Measurements from ENCODE around the gene RFXAP.

Gene RFXAP

GRCh38 chr13:36789061-36789460 is 30.0 kb upstream of the RFXAP start:
- H3K9ac ChIP-seq (ENCODE audit: low read depth, low read length): no peak overlapping the region
- H3K4me1 ChIP-seq (ENCODE audit: control insufficient read depth, insufficient read depth, low read length): peaks cover 7% of the 10 kb centered on the region
- H3K27me3 ChIP-seq (ENCODE audit: control insufficient read depth, insufficient read depth, low read length): peaks cover 5% of the 10 kb centered on the region
- no peak overlapping the region for H3K4me2 ChIP-seq (ENCODE audit: low read length)
- no peaks in the 10 kb centered on the region for H3K9me3 ChIP-seq (replicated peaks; ENCODE audit: low read length)
- no peak overlapping the region for H3K4me3 ChIP-seq (ENCODE audit: low read length)
- no peaks in the 10 kb centered on the region for H3K36me3 ChIP-seq (ENCODE audit: insufficient read depth, low read length)

- H3K9me3 ChIP-seq (replicated peaks; ENCODE audit: low read length): no peaks in the 10 kb centered on the region
- no peak overlapping the region for H3K9ac ChIP-seq (ENCODE audit: low read depth, low read length)
- H3K27me3 ChIP-seq (ENCODE audit: control insufficient read depth, insufficient read depth, low read length): peaks cover 9% of the 10 kb centered on the region
- H3K36me3 ChIP-seq (ENCODE audit: insufficient read depth, low read length): no peaks in the 10 kb centered on the region
- H3K4me2 ChIP-seq (ENCODE audit: low read length): no peak overlapping the region
- H3K4me3 ChIP-seq (ENCODE audit: low read length): no peak overlapping the region
- peaks cover 7% of the 10 kb centered on the region for H3K4me1 ChIP-seq (ENCODE audit: control insufficient read depth, insufficient read depth, low read length)
Measured at GRCh38 chr13:36789730-36790129, 29.3 kb upstream of the RFXAP start.

GRCh38 chr13:36794706-36795105 is 24.3 kb upstream of the RFXAP start:
- Histone ChIP-seq H3K4me3 (ENCODE audit: low read length) (no peak overlapping the region), H3K36me3 (ENCODE audit: insufficient read depth, low read length) (no peaks in the 10 kb centered on the region), H3K4me1 (ENCODE audit: control insufficient read depth, insufficient read depth, low read length) (no peaks in the 10 kb centered on the region), H3K4me2 (ENCODE audit: low read length) (no peak overlapping the region), H3K27me3 (ENCODE audit: control insufficient read depth, insufficient read depth, low read length) (peaks cover 10% of the 10 kb centered on the region), H3K9ac (ENCODE audit: low read depth, low read length) (no peak overlapping the region), H3K9me3 (replicated peaks; ENCODE audit: low read length) (no peaks in the 10 kb centered on the region)

- H3K4me1 ChIP-seq (ENCODE audit: control insufficient read depth, insufficient read depth, low read length): no peaks in the 10 kb centered on the region
- no peak overlapping the region for H3K9ac ChIP-seq (ENCODE audit: low read depth, low read length)
- no peaks in the 10 kb centered on the region for H3K36me3 ChIP-seq (ENCODE audit: insufficient read depth, low read length)
- no peak overlapping the region for H3K4me2 ChIP-seq (ENCODE audit: low read length)
- H3K4me3 ChIP-seq (ENCODE audit: low read length): no peak overlapping the region
- peaks cover 10% of the 10 kb centered on the region for H3K27me3 ChIP-seq (ENCODE audit: control insufficient read depth, insufficient read depth, low read length)
- H3K9me3 ChIP-seq (replicated peaks; ENCODE audit: low read length): no peaks in the 10 kb centered on the region
Measured at GRCh38 chr13:36795463-36795862, 23.6 kb upstream of the RFXAP start.

GRCh38 chr13:36796052-36796451 is 23.0 kb upstream of the RFXAP start:
- H3K4me3 ChIP-seq (ENCODE audit: low read length): no peak overlapping the region

GRCh38 chr13:36801035-36801434 is 18.0 kb upstream of the RFXAP start:
- no peak overlapping the region for H3K4me3 ChIP-seq (ENCODE audit: low read length)
- no peaks in the 10 kb centered on the region for H3K36me3 ChIP-seq (ENCODE audit: insufficient read depth, low read length)
- no peak overlapping the region for H3K4me2 ChIP-seq (ENCODE audit: low read length)
- H3K27me3 ChIP-seq (ENCODE audit: control insufficient read depth, insufficient read depth, low read length): peaks cover 12% of the 10 kb centered on the region
- H3K9me3 ChIP-seq (replicated peaks; ENCODE audit: low read length): no peaks in the 10 kb centered on the region
- H3K4me1 ChIP-seq (ENCODE audit: control insufficient read depth, insufficient read depth, low read length): no peaks in the 10 kb centered on the region
- no peak overlapping the region for H3K9ac ChIP-seq (ENCODE audit: low read depth, low read length)

More at GRCh38 chr13:36796052-36796451, 23.0 kb upstream of the RFXAP start:
- Histone ChIP-seq H3K4me2 (ENCODE audit: low read length) (no peak overlapping the region), H3K27me3 (ENCODE audit: control insufficient read depth, insufficient read depth, low read length) (peaks cover 10% of the 10 kb centered on the region), H3K9me3 (replicated peaks; ENCODE audit: low read length) (no peaks in the 10 kb centered on the region), H3K36me3 (ENCODE audit: insufficient read depth, low read length) (no peaks in the 10 kb centered on the region), H3K9ac (ENCODE audit: low read depth, low read length) (no peak overlapping the region), H3K4me1 (ENCODE audit: control insufficient read depth, insufficient read depth, low read length) (no peaks in the 10 kb centered on the region)

GRCh38 chr13:36804588-36804987 is 14.4 kb upstream of the RFXAP start:
- H3K4me3 ChIP-seq (ENCODE audit: low read length): no peak overlapping the region
- H3K9me3 ChIP-seq (replicated peaks; ENCODE audit: low read length): no peaks in the 10 kb centered on the region
- no peaks in the 10 kb centered on the region for H3K36me3 ChIP-seq (ENCODE audit: insufficient read depth, low read length)
- no peak overlapping the region for H3K9ac ChIP-seq (ENCODE audit: low read depth, low read length)
- no peaks in the 10 kb centered on the region for H3K4me1 ChIP-seq (ENCODE audit: control insufficient read depth, insufficient read depth, low read length)
- H3K4me2 ChIP-seq (ENCODE audit: low read length): no peak overlapping the region
- H3K27me3 ChIP-seq (ENCODE audit: control insufficient read depth, insufficient read depth, low read length): peaks cover 19% of the 10 kb centered on the region

- Histone ChIP-seq H3K9me3 (replicated peaks; ENCODE audit: low read length) (no peaks in the 10 kb centered on the region), H3K27me3 (ENCODE audit: control insufficient read depth, insufficient read depth, low read length) (peaks cover 30% of the 10 kb centered on the region), H3K9ac (ENCODE audit: low read depth, low read length) (no peak overlapping the region), H3K4me1 (ENCODE audit: control insufficient read depth, insufficient read depth, low read length) (no peaks in the 10 kb centered on the region), H3K36me3 (ENCODE audit: insufficient read depth, low read length) (no peaks in the 10 kb centered on the region), H3K4me2 (ENCODE audit: low read length) (no peak overlapping the region), H3K4me3 (ENCODE audit: low read length) (no peak overlapping the region)
Measured at GRCh38 chr13:36806102-36806501, 12.9 kb upstream of the RFXAP start.

GRCh38 chr13:36807616-36808015 is 11.4 kb upstream of the RFXAP start:
- H3K36me3 ChIP-seq (ENCODE audit: insufficient read depth, low read length): no peaks in the 10 kb centered on the region
- no peak overlapping the region for H3K4me3 ChIP-seq (ENCODE audit: low read length)
- H3K9ac ChIP-seq (ENCODE audit: low read depth, low read length): no peak overlapping the region
- peaks cover 41% of the 10 kb centered on the region for H3K27me3 ChIP-seq (ENCODE audit: control insufficient read depth, insufficient read depth, low read length)
- H3K4me2 ChIP-seq (ENCODE audit: low read length): no peak overlapping the region
- H3K4me1 ChIP-seq (ENCODE audit: control insufficient read depth, insufficient read depth, low read length): no peaks in the 10 kb centered on the region
- H3K9me3 ChIP-seq (replicated peaks; ENCODE audit: low read length): no peaks in the 10 kb centered on the region

GRCh38 chr13:36813225-36813624 is 5.8 kb upstream of the RFXAP start:
- H3K4me3 ChIP-seq (ENCODE audit: low read length): no peak overlapping the region
- no peak overlapping the region for H3K9ac ChIP-seq (ENCODE audit: low read depth, low read length)
- H3K4me1 ChIP-seq (ENCODE audit: control insufficient read depth, insufficient read depth, low read length): no peaks in the 10 kb centered on the region
- H3K9me3 ChIP-seq (replicated peaks; ENCODE audit: low read length): no peaks in the 10 kb centered on the region
- peaks cover 24% of the 10 kb centered on the region for H3K27me3 ChIP-seq (ENCODE audit: control insufficient read depth, insufficient read depth, low read length)
- no peaks in the 10 kb centered on the region for H3K36me3 ChIP-seq (ENCODE audit: insufficient read depth, low read length)
- no peak overlapping the region for H3K4me2 ChIP-seq (ENCODE audit: low read length)

GRCh38 chr13:36814465-36814864 is 4.6 kb upstream of the RFXAP start:
- Histone ChIP-seq H3K4me3 (ENCODE audit: low read length) (no peak overlapping the region), H3K9ac (ENCODE audit: low read depth, low read length) (no peak overlapping the region), H3K4me2 (ENCODE audit: low read length) (no peak overlapping the region), H3K4me1 (ENCODE audit: control insufficient read depth, insufficient read depth, low read length) (peaks cover 4% of the 10 kb centered on the region), H3K9me3 (replicated peaks; ENCODE audit: low read length) (no peaks in the 10 kb centered on the region), H3K27me3 (ENCODE audit: control insufficient read depth, insufficient read depth, low read length) (peaks cover 24% of the 10 kb centered on the region), H3K36me3 (ENCODE audit: insufficient read depth, low read length) (no peaks in the 10 kb centered on the region)

GRCh38 chr13:36815062-36815461 is 4.0 kb upstream of the RFXAP start:
- no peak overlapping the region for H3K4me3 ChIP-seq (ENCODE audit: low read length)
- H3K9ac ChIP-seq (ENCODE audit: low read depth, low read length): no peak overlapping the region
- H3K36me3 ChIP-seq (ENCODE audit: insufficient read depth, low read length): no peaks in the 10 kb centered on the region
- H3K9me3 ChIP-seq (replicated peaks; ENCODE audit: low read length): no peaks in the 10 kb centered on the region
- peaks cover 8% of the 10 kb centered on the region for H3K4me1 ChIP-seq (ENCODE audit: control insufficient read depth, insufficient read depth, low read length)
- no peak overlapping the region for H3K4me2 ChIP-seq (ENCODE audit: low read length)
- H3K27me3 ChIP-seq (ENCODE audit: control insufficient read depth, insufficient read depth, low read length): peaks cover 19% of the 10 kb centered on the region
